RPMI7951 (cell line): Measurements from ENCODE around the gene CTNNA3. TPM values are rescaled to one million over a fixed set of nuclear protein-coding genes. Genes with fewer than 3 reads are reported as not detected.

ENCODE experiments used
- DNase-seq: peaks from one replicate; pipeline ENCODE4 v3.0.0-alpha.2; 2012; ENCODE audit warnings: low read depth
- total RNA-seq: library from RNA; depleted of rRNA; stranded (reverse); fragments of >200 nt; shearing (Covaris generic); gene quantifications from 2 replicates; pipeline ENCODE4 v1.2.3, GENCODE V29; 2014

Gene CTNNA3
- total RNA-seq, 1 experiment from 2014 or later = not detected

- DNase-seq = no peak
Measured at GRCh38 chr10:66098595-66099480, 1597.2 kb downstream of the CTNNA3 start.

GRCh38 chr10:66095610-66096009 is 1600.4 kb downstream of the CTNNA3 start:
- DNase-seq = no peak

DNA sequence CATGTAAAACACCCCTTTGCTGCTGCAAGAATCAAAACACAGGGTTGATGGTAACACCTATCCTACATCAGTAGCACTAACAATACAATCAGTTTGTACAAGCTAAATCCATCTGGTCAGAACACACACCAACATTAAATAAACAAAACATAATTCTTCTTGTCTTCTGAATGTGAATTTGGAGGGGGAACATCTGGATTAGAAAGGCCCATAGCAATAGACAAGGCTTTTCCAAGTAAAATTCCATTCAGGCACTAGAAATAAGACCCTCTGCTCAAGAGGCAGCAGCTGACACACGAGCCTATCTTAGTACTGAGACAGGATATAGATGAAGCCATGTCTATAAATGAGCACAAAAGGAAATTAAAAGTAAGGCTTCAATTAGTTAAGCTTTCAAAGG is 1610.1 kb downstream of the CTNNA3 start:
- no peak for DNase-seq

DNA sequence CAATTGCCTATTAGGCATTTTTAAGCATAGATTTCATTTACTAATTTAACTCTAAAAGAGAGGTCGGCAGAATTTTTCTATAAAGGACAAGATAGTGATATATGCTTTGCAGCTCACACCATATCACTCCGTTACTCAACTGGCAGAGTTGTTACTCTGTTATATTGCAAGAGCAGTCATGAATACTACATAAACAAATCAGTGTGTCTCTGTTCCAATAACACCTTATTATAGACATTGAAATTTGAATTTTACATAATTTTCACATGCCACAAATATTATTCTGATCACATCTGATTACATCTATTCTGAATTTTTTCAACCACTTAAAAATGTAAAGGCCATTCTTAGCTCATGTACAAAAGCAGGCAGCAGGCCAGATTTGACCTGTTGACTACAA is 1624.1 kb downstream of the CTNNA3 start:
- DNase-seq = no peak

DNA sequence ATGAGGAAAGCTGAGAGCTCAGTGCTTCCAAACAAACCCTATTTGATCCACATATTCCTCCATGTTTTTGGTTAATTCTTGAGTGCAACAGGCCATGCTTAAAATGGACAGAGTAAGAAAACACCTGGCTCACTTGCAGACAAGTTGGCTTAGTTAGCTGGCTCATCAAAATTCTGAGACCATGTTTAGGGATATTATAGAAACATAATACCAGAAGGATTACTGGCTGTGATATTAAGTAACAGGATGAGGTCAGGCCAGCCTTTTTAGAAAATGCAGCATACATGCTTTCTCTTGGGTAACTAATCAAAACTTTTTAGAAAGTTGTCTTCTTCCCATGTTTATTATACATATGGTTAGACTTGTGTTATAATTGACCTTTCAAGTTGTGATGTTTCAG is 1637.4 kb downstream of the CTNNA3 start:
- DNase-seq = no peak

DNA sequence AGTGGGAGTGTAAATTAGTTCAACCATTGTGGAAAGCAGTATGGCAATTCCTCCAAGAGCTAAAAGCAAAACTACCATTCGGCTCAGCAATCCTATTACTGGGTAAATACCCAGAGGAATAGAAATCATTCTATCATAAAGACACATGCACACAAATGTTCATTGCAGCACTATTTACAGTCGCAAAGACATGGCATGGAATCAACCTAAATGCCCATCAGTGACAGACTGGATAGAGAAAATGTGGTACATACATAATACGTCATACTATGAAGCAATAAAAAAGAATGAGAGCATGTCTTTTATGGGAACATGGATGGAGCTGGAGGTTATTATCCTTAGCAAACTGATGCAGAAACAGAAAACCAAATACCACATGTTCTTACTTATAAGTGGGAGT is 1646.7 kb downstream of the CTNNA3 start:
- no peak for DNase-seq

- no peak for DNase-seq
Measured at GRCh38 chr10:66045859-66046258, 1650.1 kb downstream of the CTNNA3 start.

DNA sequence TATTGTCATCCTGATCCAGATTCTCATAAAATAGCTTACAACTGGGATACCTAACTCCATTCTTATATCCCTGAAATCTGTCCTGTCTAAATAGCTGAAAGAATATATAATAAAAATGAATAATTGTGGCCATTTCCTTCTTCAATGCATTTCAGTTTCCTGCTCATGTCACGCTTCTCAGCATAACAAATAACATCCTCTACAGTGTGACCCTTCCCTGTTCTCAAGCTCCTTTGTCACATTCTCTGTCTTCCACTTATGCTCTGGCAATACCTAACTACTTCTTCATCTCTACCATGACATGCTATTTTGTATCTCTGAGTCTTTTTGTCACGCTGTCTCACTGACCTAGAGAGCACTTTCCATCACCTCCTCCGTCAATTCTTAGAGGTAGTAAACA is 1654.2 kb downstream of the CTNNA3 start:
- DNase-seq = no peak

DNA sequence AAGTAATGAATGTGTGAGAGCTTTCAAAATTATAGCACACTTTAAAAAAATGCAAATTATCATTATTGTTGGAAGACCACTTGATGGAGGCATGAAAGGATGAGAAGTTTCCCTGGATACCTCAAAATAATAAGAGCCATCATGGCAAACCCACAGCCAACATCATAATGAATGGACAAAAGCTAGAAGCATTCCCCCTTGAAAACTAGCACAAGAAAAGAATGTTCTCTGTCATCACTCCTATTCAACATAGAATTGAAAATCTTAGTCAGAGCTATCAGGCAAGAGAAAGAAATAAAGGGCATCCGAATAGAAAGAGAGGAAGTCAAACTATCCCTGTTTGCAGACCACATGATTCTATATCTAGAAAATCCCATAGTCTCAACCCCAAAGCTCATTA is 1657.4 kb downstream of the CTNNA3 start:
- no peak for DNase-seq

DNA sequence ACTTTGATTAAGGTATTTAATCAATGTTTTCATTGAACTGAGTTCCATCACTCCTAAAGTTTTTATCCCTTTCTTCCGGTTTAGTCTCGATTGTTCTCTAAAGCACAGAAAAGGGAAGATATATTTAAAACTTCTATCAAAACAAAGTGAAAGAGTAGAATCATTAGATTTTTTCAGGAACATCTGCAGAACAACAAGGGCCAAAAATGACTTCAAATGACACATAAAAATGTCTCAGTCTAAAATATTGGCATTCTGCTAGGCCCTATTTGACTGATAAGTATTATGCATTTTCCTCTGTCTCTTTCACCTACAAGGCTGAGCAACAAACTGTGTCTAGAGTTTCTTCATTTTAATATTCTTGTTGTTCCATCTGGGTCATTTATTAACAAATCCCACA is 1669.7 kb downstream of the CTNNA3 start:
- DNase-seq = no peak

GRCh38 chr10:66025186-66025585 is 1670.8 kb downstream of the CTNNA3 start:
- DNase-seq = no peak

- no peak for DNase-seq
Measured at GRCh38 chr10:66021423-66021822, 1674.6 kb downstream of the CTNNA3 start.

DNA sequence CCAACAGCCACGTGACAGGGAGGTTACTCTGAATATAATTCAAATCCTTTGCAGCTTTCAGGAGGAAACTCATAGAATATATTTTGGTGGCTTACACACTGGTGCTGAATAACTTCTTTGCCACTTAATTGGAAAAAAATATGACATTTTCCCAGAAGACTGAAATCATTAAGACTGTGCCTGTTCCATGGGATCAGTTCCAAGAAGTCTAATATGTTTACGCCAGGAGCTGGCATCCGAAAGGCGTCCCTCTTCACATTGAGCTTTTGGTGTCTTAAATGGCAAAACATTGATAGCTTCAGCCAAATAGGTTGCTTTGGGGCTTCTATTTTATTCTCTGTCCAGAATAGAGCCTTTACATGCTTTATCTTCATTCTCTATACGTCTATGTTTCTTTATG is 1687.8 kb downstream of the CTNNA3 start:
- DNase-seq = no peak

- no peak for DNase-seq
Measured at GRCh38 chr10:66006411-66006810, 1689.6 kb downstream of the CTNNA3 start.

- no peak for DNase-seq
Measured at GRCh38 chr10:65993451-65993850, 1702.5 kb downstream of the CTNNA3 start.

DNA sequence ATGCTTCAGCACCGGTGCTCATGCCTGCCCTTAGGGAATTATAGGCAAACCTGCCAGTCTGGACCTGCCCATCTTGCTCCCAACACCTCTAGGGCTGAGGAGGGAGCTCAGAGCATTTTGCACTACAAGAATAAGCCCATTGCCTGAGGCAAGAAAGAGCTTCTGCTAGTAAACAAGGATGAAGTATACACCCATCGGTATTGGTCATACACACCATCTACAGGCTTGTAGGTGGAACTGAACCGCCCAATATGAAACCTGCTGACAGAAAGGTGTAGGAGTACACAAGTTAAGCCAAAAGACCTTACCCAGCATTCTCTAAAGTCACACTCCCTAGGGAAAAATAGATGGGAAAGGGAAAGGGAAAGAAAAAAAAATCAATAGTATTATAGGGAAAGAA is 1727.1 kb downstream of the CTNNA3 start:
- DNase-seq = no peak

GRCh38 chr10:65968437-65968836 is 1727.6 kb downstream of the CTNNA3 start:
- no peak for DNase-seq

- no peak for DNase-seq
Measured at GRCh38 chr10:65964205-65964604, 1731.8 kb downstream of the CTNNA3 start.

- no peak for DNase-seq
Measured at GRCh38 chr10:65952086-65952485, 1743.9 kb downstream of the CTNNA3 start.

DNA sequence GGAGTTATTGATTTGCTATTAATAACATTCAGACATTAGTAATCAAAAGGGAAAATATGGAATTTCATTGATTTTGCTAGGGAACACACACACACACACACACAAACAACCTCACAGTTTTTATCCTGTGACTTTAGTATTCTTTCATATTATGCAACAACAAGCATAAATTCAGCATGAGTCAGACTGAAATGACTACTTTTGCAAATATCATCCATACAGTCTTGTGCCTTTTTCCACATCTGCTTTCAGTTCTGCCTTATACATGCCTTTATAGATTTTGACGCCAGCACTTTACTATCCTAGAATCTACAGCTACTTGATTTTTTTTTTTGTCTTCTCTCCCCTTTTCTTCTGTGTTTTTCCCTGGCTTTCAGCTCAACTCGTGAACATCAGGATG is 1745.9 kb downstream of the CTNNA3 start:
- DNase-seq = peak; percentile 1

DNA sequence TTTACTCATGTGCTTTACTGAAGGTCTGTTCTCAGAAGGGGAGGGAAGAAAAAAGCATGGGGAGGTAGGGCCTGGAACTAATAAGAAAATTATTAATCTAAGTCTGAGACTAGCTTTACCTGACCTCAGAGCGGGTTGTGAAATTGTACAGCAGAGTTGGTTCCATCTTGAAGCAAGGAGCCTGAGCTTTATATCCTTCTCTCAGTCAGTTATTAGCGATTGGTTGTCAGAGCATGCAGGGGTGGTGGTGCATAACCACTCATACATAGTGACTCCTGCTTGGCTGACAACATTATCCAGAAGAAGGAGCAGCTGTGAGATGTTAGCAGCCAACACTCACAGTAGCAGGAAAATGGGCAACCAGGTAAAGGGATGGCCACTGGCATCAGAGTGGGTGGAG is 1746.5 kb downstream of the CTNNA3 start:
- DNase-seq = no peak

DNA sequence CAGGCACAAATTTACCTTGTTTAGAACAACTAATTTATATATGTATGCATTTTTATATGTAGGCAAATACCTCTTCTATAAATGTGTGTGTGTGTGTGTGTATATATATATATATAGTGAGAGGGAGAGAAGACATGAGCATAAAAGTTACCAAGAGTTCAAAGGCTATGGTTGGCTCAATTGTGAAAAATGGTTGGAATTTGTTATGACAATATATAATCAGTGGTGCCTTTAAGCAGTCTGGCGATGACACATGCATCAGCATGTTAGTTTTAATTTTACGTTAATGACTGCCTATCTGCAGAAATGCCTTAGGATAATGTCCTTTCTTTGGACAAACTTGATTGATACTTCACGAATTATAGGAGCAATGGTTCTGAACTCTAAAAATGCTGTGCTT is 1750.9 kb downstream of the CTNNA3 start:
- no peak for DNase-seq

GRCh38 chr10:65943451-65943850 is 1752.5 kb downstream of the CTNNA3 start:
- DNase-seq = no peak
